Parathyroid adenoma (tissue), 2 donors: ENCODE measurements around the gene GLOD5.
"Not testable (repeated sequence)": the region's sequence is repeated elsewhere in the genome, so short reads cannot be mapped to it uniquely, and the experiment has no call there.

Source experiments
- H2AFZ ChIP-seq: fragments of 300-600 bp; sonication (generic); one replicate; pipeline ENCODE4 v1.7.0; 2017; ENCODE audit warnings: antibody characterized with exemption, mild to moderate bottlenecking
- H3K27ac ChIP-seq: fragments of 300-600 bp; sonication (generic); one replicate; pipeline ENCODE4 v1.7.0; 2017
- H3K27me3 ChIP-seq: fragments of 300-600 bp; sonication (generic); one replicate; pipeline ENCODE4 v1.7.0; 2017; ENCODE audit warnings: low read length; ENCODE audit not compliant: control insufficient read depth, insufficient read depth
- H3K36me3 ChIP-seq: fragments of 300-600 bp; sonication (generic); one replicate; pipeline ENCODE4 v1.7.0; 2017; ENCODE audit warnings: low read length; ENCODE audit not compliant: control insufficient read depth, insufficient read depth
- H3K4me1 ChIP-seq: fragments of 300-600 bp; sonication (generic); one replicate; pipeline ENCODE4 v1.7.0; 2017; ENCODE audit warnings: control low read depth
- H3K4me2 ChIP-seq: fragments of 300-600 bp; sonication (generic); one replicate; pipeline ENCODE4 v1.7.0; 2017; ENCODE audit warnings: low read length
- H3K4me3 ChIP-seq: fragments of 300-600 bp; sonication (generic); one replicate; pipeline ENCODE4 v1.7.0; 2017; ENCODE audit warnings: low read depth, low read length
- H3K79me2 ChIP-seq: fragments of 300-600 bp; sonication (generic); one replicate; pipeline ENCODE4 v1.7.0; 2017; ENCODE audit warnings: control low read depth
- H3K9ac ChIP-seq: fragments of 300-600 bp; sonication (generic); one replicate; pipeline ENCODE4 v1.7.0; 2017; ENCODE audit warnings: mild to moderate bottlenecking
- H3K9me3 ChIP-seq: fragments of 300-600 bp; sonication (generic); one replicate; pipeline ENCODE4 v1.7.0; 2017; ENCODE audit warnings: low read length; ENCODE audit not compliant: control insufficient read depth
- TF ChIP-seq, protein P1 (sequence below): fragments of 300-600 bp; sonication (generic); IDR thresholded peaks from one replicate; pipeline ENCODE4 v1.7.0; 2017; ENCODE audit warnings: antibody characterized with exemption, mild to moderate bottlenecking
- donor health status: primary hyperparathyroidism.

Gene GLOD5

DNA sequence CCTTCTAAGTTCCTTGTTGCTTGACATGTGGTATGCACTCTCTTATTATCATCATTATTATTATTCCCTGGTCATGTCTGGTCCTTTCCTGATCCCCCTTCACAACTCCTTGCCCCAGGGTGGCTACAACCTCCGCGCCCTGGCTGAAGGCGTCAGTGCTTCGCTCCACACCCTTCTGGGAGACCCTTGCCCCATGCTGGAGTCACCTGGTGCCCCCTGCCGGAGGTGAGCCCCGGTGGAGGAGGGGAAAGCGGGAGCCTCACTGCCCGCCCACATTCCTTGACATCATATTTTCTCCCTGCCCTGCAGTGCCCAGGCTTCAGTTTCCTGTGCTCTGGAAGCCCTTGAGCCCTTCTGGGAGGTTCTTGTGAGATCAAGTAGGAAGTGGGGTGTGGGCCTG is 53.7 kb downstream of the GLOD5 start:
- Histone ChIP-seq H3K9ac (no peak overlapping the region), H3K4me1 (no peaks in the 10 kb centered on the region), H3K4me2 (no peak overlapping the region), H2AFZ (no peak overlapping the region), H3K9me3 (no peaks in the 10 kb centered on the region), H3K36me3 (no peaks in the 10 kb centered on the region), H3K4me3 (no peak overlapping the region), H3K27me3 (no peaks in the 10 kb centered on the region), H3K27ac (no peak overlapping the region), H3K79me2 (no peaks in the 10 kb centered on the region)
- TF ChIP-seq, protein P1, sequence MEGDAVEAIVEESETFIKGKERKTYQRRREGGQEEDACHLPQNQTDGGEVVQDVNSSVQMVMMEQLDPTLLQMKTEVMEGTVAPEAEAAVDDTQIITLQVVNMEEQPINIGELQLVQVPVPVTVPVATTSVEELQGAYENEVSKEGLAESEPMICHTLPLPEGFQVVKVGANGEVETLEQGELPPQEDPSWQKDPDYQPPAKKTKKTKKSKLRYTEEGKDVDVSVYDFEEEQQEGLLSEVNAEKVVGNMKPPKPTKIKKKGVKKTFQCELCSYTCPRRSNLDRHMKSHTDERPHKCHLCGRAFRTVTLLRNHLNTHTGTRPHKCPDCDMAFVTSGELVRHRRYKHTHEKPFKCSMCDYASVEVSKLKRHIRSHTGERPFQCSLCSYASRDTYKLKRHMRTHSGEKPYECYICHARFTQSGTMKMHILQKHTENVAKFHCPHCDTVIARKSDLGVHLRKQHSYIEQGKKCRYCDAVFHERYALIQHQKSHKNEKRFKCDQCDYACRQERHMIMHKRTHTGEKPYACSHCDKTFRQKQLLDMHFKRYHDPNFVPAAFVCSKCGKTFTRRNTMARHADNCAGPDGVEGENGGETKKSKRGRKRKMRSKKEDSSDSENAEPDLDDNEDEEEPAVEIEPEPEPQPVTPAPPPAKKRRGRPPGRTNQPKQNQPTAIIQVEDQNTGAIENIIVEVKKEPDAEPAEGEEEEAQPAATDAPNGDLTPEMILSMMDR: no peak

DNA sequence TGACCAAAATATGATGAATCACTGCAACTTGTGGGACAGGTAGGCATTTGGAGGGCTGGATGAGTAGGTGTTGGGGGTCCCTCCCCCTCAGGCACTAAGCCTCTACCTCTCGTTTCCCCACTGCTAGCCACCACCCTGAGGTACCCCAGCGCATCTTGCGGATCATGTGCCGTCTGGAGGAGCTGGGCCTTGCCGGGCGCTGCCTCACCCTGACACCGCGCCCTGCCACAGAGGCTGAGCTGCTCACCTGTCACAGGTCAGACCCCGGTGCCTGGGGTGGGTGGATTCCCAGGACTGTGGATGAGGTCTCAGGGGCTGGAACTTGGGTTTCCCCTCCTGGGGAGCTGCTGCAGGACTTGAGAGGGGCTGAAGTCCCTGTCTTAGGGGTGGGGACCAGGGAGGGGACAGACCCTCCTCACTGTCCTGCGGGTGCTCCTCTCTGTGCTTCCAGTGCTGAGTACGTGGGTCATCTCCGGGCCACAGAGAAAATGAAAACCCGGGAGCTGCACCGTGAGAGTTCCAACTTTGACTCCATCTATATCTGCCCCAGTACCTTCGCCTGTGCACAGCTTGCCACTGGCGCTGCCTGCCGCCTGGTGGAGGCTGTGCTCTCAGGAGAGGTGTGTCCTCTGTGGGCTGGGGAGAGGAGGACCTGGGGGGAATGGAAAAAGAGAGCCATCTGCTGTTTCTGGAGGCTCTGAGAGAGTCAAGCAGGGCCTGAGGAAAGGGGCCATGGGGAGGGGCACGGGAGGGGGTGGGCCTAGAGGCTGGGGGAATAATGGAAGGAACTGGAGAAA is 54.7 kb downstream of the GLOD5 start:
- Histone ChIP-seq H3K27me3 (no peaks in the 10 kb centered on the region), H3K4me3 (no peak overlapping the region), H3K36me3 (no peaks in the 10 kb centered on the region), H3K4me2 (no peak overlapping the region), H3K79me2 (no peaks in the 10 kb centered on the region), H3K4me1 (no peaks in the 10 kb centered on the region), H3K9ac (no peak overlapping the region), H3K27ac (no peak overlapping the region), H2AFZ (no peak overlapping the region), H3K9me3 (no peaks in the 10 kb centered on the region)
- TF ChIP-seq, protein P1: no peak

DNA sequence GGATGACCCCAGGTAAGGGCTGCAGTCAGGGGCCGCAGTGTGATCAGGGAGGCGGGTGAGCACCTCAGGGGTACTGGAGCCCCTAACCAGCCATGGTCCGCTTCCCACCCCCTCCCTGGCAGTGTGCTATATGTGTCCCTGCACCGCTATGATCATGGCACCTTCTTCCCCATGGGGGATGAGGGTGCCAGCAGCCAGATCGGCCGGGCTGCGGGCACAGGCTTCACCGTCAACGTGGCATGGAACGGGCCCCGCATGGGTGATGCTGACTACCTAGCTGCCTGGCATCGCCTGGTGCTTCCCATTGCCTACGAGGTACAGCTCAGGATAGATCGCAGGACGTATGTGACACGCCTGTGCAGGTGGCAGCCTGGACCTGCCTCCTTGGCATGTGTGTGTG is 56.6 kb downstream of the GLOD5 start:
- Histone ChIP-seq H3K9ac (no peak overlapping the region), H3K9me3 (no peaks in the 10 kb centered on the region), H2AFZ (no peak overlapping the region), H3K4me1 (no peaks in the 10 kb centered on the region), H3K4me2 (no peak overlapping the region), H3K27ac (no peak overlapping the region), H3K4me3 (no peak overlapping the region), H3K27me3 (no peaks in the 10 kb centered on the region), H3K79me2 (no peaks in the 10 kb centered on the region), H3K36me3 (no peaks in the 10 kb centered on the region)
- TF ChIP-seq, protein P1: no peak

DNA sequence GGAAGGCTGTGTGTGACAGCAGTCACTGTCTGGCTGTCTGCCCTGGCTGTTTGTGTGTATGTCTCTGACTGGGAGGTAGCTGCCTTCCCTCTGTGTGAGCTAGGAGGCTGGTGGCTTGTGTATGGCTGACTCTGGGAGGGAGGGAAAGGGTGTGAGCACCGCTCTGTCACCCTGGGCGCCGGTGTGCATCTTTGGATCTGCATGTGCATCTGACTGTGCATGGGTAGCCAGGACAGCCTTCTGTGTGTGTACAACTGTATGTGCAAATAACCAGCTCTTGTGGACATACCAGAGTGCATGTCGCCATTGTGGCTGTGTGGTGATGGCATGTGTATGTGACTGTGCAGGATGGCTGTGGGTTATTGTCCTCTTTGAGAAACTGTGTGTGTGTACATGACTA is 57.3 kb downstream of the GLOD5 start:
- no peak overlapping the region for H2AFZ ChIP-seq
- TF ChIP-seq, protein P1: no peak
- H3K4me1 ChIP-seq: no peaks in the 10 kb centered on the region
- no peaks in the 10 kb centered on the region for H3K79me2 ChIP-seq
- no peaks in the 10 kb centered on the region for H3K27me3 ChIP-seq
- no peaks in the 10 kb centered on the region for H3K9me3 ChIP-seq
- H3K4me2 ChIP-seq: no peak overlapping the region
- H3K27ac ChIP-seq: no peak overlapping the region
- H3K4me3 ChIP-seq: no peak overlapping the region
- no peak overlapping the region for H3K9ac ChIP-seq
- no peaks in the 10 kb centered on the region for H3K36me3 ChIP-seq

DNA sequence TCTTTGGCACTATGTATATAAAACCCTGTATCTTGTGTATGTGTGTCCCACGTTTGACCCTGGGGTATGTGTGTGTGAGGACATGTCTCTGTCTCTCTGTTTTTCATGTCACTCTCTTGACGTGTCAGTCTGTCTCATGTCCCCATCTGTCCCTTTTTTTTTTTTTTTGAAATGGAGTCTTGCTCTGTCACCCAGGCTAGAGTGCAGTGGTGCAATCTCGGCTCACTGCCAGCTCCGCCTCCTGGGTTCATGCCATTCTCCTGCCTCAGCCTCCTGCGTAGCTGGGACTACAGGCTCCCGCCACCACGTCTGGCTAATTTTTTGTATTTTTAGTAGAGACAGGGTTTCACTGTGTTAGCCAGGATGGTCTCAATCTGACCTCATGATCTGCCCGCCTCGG is 57.8 kb downstream of the GLOD5 start:
- H3K36me3 ChIP-seq, H3K4me2 ChIP-seq: not testable (repeated sequence)

More for the DNA sequence above, 57.8 kb downstream of the GLOD5 start:
- not testable (repeated sequence) for H3K4me1 ChIP-seq, H3K4me3 ChIP-seq, H3K79me2 ChIP-seq, H3K27me3 ChIP-seq, H3K27ac ChIP-seq, H2AFZ ChIP-seq, H3K9me3 ChIP-seq, H3K9ac ChIP-seq
